ENCODE measurements around the gene MYO1A. TPM values are rescaled to one million over a fixed set of nuclear protein-coding genes. Genes with fewer than 3 reads are reported as not detected.

Gene MYO1A
- polyA plus RNA-seq, 2 of the 4 experiments (the other 2 are of a cell fraction): 0.67 to 1.9 TPM

GRCh38 chr12:57006809-57007475 lies 43.0 kb downstream of the MYO1A start:
- DNase-seq (ENCODE audit: low read depth in 1 of 2, low spot score in 1 of 2): no peak
- peak overlapping the region; percentile 99; the same call in 1 of the 3 replicates for H3K4me3 ChIP-seq
- H3K4me2 ChIP-seq: peak overlapping the region; percentile 64
- peak in 1 of 2 experiments; percentile 5; a peak in 4 of 6 replicates for ATAC-seq
- ChIA-PET POLR2A (no interaction called here), CTCF (interaction anchor here (0.6 to 8.5 kb wide), 29 partner anchors 10 to 264 kb away, joined by 3 to 161 read pairs (median 4); partner anchors contain the start of genes MYO1A, STAT6 and TAC3)
- H3K27ac ChIP-seq: peak overlapping the region; percentile 54 to 99; a peak in 5 of 6 replicates
- peaks cover 32% of the 10 kb centered on the region for H3K4me1 ChIP-seq
- no peaks in the 10 kb centered on the region for H3K9me3 ChIP-seq
- WGBS (ENCODE audit: missing lambda C conversion rate): 58% methylated on average over 10 of the region's 10 CpGs
- peak; percentile 39; the same call in 1 of the 3 replicates for TF ChIP-seq CTCF (IDR thresholded peaks at IDR 0.05)
- TF ChIP-seq CBX2 (IDR thresholded peaks at IDR 0.05; ENCODE audit: borderline replicate concordance, low read depth): no peak
- FAIRE-seq: no peak

- Histone ChIP-seq H3K4me1 (peaks cover 39% of the 10 kb centered on the region), H3K9me3 (no peaks in the 10 kb centered on the region), H3K27ac (peak within 1 kb of the TSS; percentile 98 to 99), H3K4me2 (peak within 1 kb of the TSS; percentile 81), H3K4me3 (peak within 1 kb of the TSS; percentile 99)
- DNase-seq (ENCODE audit: low read depth in 1 of 2, low spot score in 1 of 2) (peak; percentile 60 to 82), FAIRE-seq (no peak), ATAC-seq (peak; percentile 67 to 76)
- ChIA-PET CTCF (interaction anchor here (0.6 to 8.8 kb wide), 37 partner anchors 9 to 370 kb away, joined by 3 to 161 read pairs (median 4); partner anchors contain the start of genes MYO1A, STAT6 and TAC3), POLR2A (interaction anchor here (1.5 kb wide), 1 partner anchor 318 kb away, joined by 3 read pairs; the partner anchor contains the start of gene PTGES3)
- 0% methylated on average over 8 of the region's 94 CpGs for WGBS (ENCODE audit: missing lambda C conversion rate)
- TF ChIP-seq NPAS2 (CRISPR knock-in tag; IDR thresholded peaks at IDR 0.05; ENCODE audit: borderline replicate concordance) (no peak), RCOR1 (IDR thresholded peaks at IDR 0.05; ENCODE audit: low read depth, low read length) (no peak), ZC3H11A (IDR thresholded peaks at IDR 0.05) (no peak), HMGXB4 (CRISPR knock-in tag; IDR thresholded peaks at IDR 0.05; ENCODE audit: borderline replicate concordance) (no peak), GATA3 (IDR thresholded peaks at IDR 0.05; ENCODE audit: borderline replicate concordance) (no peak), EP300 (IDR thresholded peaks at IDR 0.05) (no peak), JUN (IDR thresholded peaks at IDR 0.05) (peak in 1 of 2 experiments; percentile 76; a peak in 3 of 5 replicates), KDM1A (IDR thresholded peaks at IDR 0.05; ENCODE audit: low read depth) (no peak), REST (IDR thresholded peaks at IDR 0.05) (no peak), CTCF (IDR thresholded peaks at IDR 0.05) (peak; percentile 97), CBX8 (IDR thresholded peaks at IDR 0.05) (no peak), BHLHE40 (IDR thresholded peaks at IDR 0.05; ENCODE audit: low read depth, low read length) (no peak), MAX (IDR thresholded peaks at IDR 0.05) (no peak), POLR2A (IDR thresholded peaks at IDR 0.05; ENCODE audit: low read length) (peak; percentile 83), RFX5 (IDR thresholded peaks at IDR 0.05) (no peak), HOXB13 (CRISPR knock-in tag; IDR thresholded peaks at IDR 0.05; ENCODE audit: low read depth) (no peak), ELK1 (IDR thresholded peaks at IDR 0.05; ENCODE audit: low read depth, low read length) (no peak), HES2 (IDR thresholded peaks at IDR 0.05) (no peak), PHF8 (IDR thresholded peaks at IDR 0.05; ENCODE audit: borderline replicate concordance, low read depth) (peak; percentile 67; the same call in 1 of the 2 replicates), ZSCAN20 (CRISPR knock-in tag; IDR thresholded peaks at IDR 0.05) (no peak), FOSB (CRISPR knock-in tag; IDR thresholded peaks at IDR 0.05) (no peak)
Measured at GRCh38 chr12:57005980-57006808, 43.7 kb downstream of the MYO1A start, which contains the start of gene ZBTB39. Gene ZBTB39, minus strand, starts transcription at chr12:57006546. Its CDS starts 1,629 bp downstream, at chr12:57004917.
